Upper lobe of left lung (tissue), 6 donors: Measurements from ENCODE around the gene ARFGAP1. TPM values are rescaled to one million over a fixed set of nuclear protein-coding genes. Genes with fewer than 3 reads are reported as not detected.

Experiments
- ATAC-seq, 2 donors: fragments of 200-7000 bp; cut with Tn5 transposase; one replicate each; pipeline ENCODE4 v1.9.1; 2022; ENCODE audit warnings: mild to moderate bottlenecking in 2 of 2, moderate library complexity in 2 of 2; ENCODE audit not compliant: low FRiP score in 2 of 2
- DNase-seq, 2 donors: peaks; one replicate each; pipeline ENCODE4 v3.0.0-alpha.2; 2019 to 2020
- H3K27ac ChIP-seq, 4 donors: fragments of 200-600 bp; sonication (generic); one replicate each; pipeline ENCODE4 v1.5.1; 2016 to 2019
- H3K27me3 ChIP-seq, 4 donors: fragments of 200-600 bp; sonication (generic); one replicate each; pipeline ENCODE4 v1.5.1; 2017 to 2019
- H3K36me3 ChIP-seq, 4 donors: fragments of 200-600 bp; sonication (generic); one replicate each; pipeline ENCODE4 v1.5.1; 2016 to 2019
- H3K4me1 ChIP-seq, 4 donors: fragments of 200-600 bp; sonication (generic); one replicate each; pipeline ENCODE4 v1.5.1; 2018 to 2019
- H3K4me3 ChIP-seq, 4 donors: fragments of 200-600 bp; sonication (generic); one replicate each; pipeline ENCODE4 v1.5.1; 2017 to 2019; ENCODE audit warnings: mild to moderate bottlenecking in 2 of 4, moderate library complexity in 1 of 4
- H3K9me3 ChIP-seq, 4 donors: fragments of 200-600 bp; sonication (generic); one replicate each; pipeline ENCODE4 v1.5.1; 2018 to 2019
- CTCF ChIP-seq, 6 experiments: fragments of 450-650 bp in 4 of 6; fragments of 200-600 bp in 2 of 6; sonication (generic) in 2 of 6; IDR thresholded peaks; one replicate each; pipeline ENCODE4 v1.5.1; 2016 to 2019; ENCODE audit warnings: antibody characterized with exemption in 6 of 6
- EP300 ChIP-seq, 4 donors: sonication (generic); formaldehyde crosslinking; IDR thresholded peaks; one replicate each; pipeline ENCODE4 v1.5.1; 2017; ENCODE audit warnings: antibody characterized with exemption in 4 of 4, control low read depth in 2 of 4
- POLR2A ChIP-seq, 4 donors: fragments of 450-650 bp; IDR thresholded peaks; one replicate each; pipeline ENCODE4 v1.5.1; 2016 to 2017; ENCODE audit warnings: antibody characterized with exemption in 4 of 4, mild to moderate bottlenecking in 2 of 4
- POLR2AphosphoS5 ChIP-seq, 2 donors: sonication (generic); formaldehyde crosslinking; IDR thresholded peaks; one replicate each; pipeline ENCODE4 v1.5.1; 2017; ENCODE audit warnings: antibody characterized with exemption in 2 of 2
- WGBS, 2 donors: methylation state at CpG; one replicate each; pipeline ENCODE4 v1.1.5; 2017 to 2018; 5-methylcytosine and 5-hydroxymethylcytosine counted together
- total RNA-seq, 6 donors: library from RNA; depleted of rRNA in 4 of 6; stranded (reverse); fragments of >200 nt in 4 of 6; gene quantifications; one replicate each; pipeline versions ENCODE4 v1.1.0 to v1.2.1, GENCODE V29; 2016 to 2021
- donor health status: DM: no; HTN: no; CAD: no; lungs with moderate emphysema.
- donor health status: DM: no; HTN: yes; CAD: no; lungs with severe emphysema.

The ARFGAP1 gene
- total RNA-seq, 6 donors from 2014 or later: 39.8 to 169 (median 84.7) TPM

GRCh38 chr20:63313349-63314014 lies 40.9 kb downstream of the ARFGAP1 start:
- DNase-seq (peak in 1 of 2 donors; percentile 80), ATAC-seq (no peak)
- Histone ChIP-seq H3K9me3 (no peaks in the 10 kb centered on the region), H3K27ac (no peak overlapping the region), H3K27me3 (peaks cover 0 to 2% (median under 1%) of the 10 kb centered on the region in 4 donors), H3K4me1 (peaks cover 0 to 8% (median 5%) of the 10 kb centered on the region in 4 donors), H3K4me3 (no peak overlapping the region), H3K36me3 (no peaks in the 10 kb centered on the region)
- TF ChIP-seq CTCF (IDR thresholded peaks at IDR 0.05): no peak
- 69 to 77% methylated on average over 16 to 20 of the region's 25 CpGs for WGBS, 2 donors

GRCh38 chr20:63314015-63314471 lies 41.4 kb downstream of the ARFGAP1 start:
- DNase-seq (no peak), ATAC-seq (no peak)
- no peaks in the 10 kb centered on the region for H3K27me3 ChIP-seq
- WGBS, 2 donors: 59 to 67% methylated on average over 3 to 6 of the region's 9 CpGs
- no peak overlapping the region for H3K27ac ChIP-seq
- no peaks in the 10 kb centered on the region for H3K36me3 ChIP-seq
- H3K4me3 ChIP-seq: no peak overlapping the region
- no peaks in the 10 kb centered on the region for H3K9me3 ChIP-seq
- no peak for TF ChIP-seq POLR2AphosphoS5 (IDR thresholded peaks at IDR 0.05)
- no peak for TF ChIP-seq CTCF (IDR thresholded peaks at IDR 0.05)
- no peak for TF ChIP-seq EP300 (IDR thresholded peaks at IDR 0.05)
- no peak for TF ChIP-seq POLR2A (IDR thresholded peaks at IDR 0.05)
- H3K4me1 ChIP-seq: peaks cover 0 to 8% (median 5%) of the 10 kb centered on the region in 4 donors

GRCh38 chr20:63314566-63315239 lies 42.1 kb downstream of the ARFGAP1 start:
- Histone ChIP-seq H3K4me1 (peaks cover 0 to 6% (median 3%) of the 10 kb centered on the region in 4 donors), H3K9me3 (no peaks in the 10 kb centered on the region), H3K4me3 (no peak overlapping the region), H3K27ac (no peak overlapping the region), H3K27me3 (no peaks in the 10 kb centered on the region), H3K36me3 (no peaks in the 10 kb centered on the region)
- ATAC-seq: no peak
- peak in 1 of 2 donors; percentile 69 for DNase-seq
- no peak for TF ChIP-seq CTCF (IDR thresholded peaks at IDR 0.05)
- TF ChIP-seq POLR2AphosphoS5 (IDR thresholded peaks at IDR 0.05): no peak
- TF ChIP-seq EP300 (IDR thresholded peaks at IDR 0.05): no peak
- no peak for TF ChIP-seq POLR2A (IDR thresholded peaks at IDR 0.05)
- 70 to 75% methylated on average over 2 to 21 of the region's 21 CpGs for WGBS, 2 donors

- Histone ChIP-seq H3K36me3 (no peaks in the 10 kb centered on the region), H3K4me1 (peaks cover 0 to 6% (median 2%) of the 10 kb centered on the region in 4 donors), H3K9me3 (no peaks in the 10 kb centered on the region), H3K4me3 (no peak overlapping the region), H3K27me3 (no peaks in the 10 kb centered on the region), H3K27ac (no peak overlapping the region)
- TF ChIP-seq EP300 (IDR thresholded peaks at IDR 0.05) (no peak), CTCF (IDR thresholded peaks at IDR 0.05) (no peak), POLR2A (IDR thresholded peaks at IDR 0.05) (no peak), POLR2AphosphoS5 (IDR thresholded peaks at IDR 0.05) (no peak)
- DNase-seq (peak in 1 of 2 donors; percentile 62), ATAC-seq (no peak)
- WGBS, 2 donors: 67 to 69% methylated on average over 3 to 15 of the region's 15 CpGs
These were observed 42.7 kb downstream of the ARFGAP1 start for GRCh38 chr20:63315240-63315689.
